Measurements from ENCODE around the gene TMEM108. TPM values are rescaled to one million over a fixed set of nuclear protein-coding genes. Genes with fewer than 3 reads are reported as not detected.

The TMEM108 gene
- polyA plus RNA-seq, 1 experiment, result 0.63 TPM

DNA sequence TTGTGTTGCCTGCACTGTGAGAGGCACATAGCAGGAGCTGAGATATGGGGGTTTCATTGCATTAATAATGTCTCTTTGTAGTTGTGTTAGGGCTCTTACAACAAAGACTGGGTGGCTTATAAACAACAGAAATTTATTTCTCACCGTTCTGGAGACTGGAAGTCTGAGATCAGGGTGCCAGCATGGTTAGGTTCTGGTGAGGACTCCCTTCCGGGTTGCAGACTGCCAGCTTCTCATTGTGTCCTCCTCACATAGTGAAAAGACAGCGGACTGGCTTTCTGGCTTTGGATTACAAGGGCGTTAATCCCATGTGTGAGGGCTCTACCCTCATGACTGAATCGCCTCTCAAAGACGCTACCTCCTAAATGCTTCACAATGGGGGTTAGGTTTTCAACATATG lies 20.6 kb downstream of the TMEM108 start:
- DNase-seq (ENCODE audit: low read depth, low spot score), result no peak
- ChIA-PET CTCF (interaction anchor here (1.3 kb wide), 1 partner anchor 18 kb away, joined by 6 read pairs; no protein-coding TSS in a partner anchor), POLR2A (no interaction called here)
- Histone ChIP-seq H3K9me3 (ENCODE audit: control insufficient read depth, insufficient read depth, low read length) (no peaks in the 10 kb centered on the region), H3K4me3 (ENCODE audit: low read depth, low read length) (no peak overlapping the region), H3K27ac (ENCODE audit: low read depth, low read length) (no peak overlapping the region), H3K27me3 (ENCODE audit: control insufficient read depth, insufficient read depth, low read length) (peaks cover 2% of the 10 kb centered on the region)
- TF ChIP-seq, protein P1, sequence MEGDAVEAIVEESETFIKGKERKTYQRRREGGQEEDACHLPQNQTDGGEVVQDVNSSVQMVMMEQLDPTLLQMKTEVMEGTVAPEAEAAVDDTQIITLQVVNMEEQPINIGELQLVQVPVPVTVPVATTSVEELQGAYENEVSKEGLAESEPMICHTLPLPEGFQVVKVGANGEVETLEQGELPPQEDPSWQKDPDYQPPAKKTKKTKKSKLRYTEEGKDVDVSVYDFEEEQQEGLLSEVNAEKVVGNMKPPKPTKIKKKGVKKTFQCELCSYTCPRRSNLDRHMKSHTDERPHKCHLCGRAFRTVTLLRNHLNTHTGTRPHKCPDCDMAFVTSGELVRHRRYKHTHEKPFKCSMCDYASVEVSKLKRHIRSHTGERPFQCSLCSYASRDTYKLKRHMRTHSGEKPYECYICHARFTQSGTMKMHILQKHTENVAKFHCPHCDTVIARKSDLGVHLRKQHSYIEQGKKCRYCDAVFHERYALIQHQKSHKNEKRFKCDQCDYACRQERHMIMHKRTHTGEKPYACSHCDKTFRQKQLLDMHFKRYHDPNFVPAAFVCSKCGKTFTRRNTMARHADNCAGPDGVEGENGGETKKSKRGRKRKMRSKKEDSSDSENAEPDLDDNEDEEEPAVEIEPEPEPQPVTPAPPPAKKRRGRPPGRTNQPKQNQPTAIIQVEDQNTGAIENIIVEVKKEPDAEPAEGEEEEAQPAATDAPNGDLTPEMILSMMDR (IDR thresholded peaks at IDR 0.05; ENCODE audit: low read depth, low read length), result no peak

DNA sequence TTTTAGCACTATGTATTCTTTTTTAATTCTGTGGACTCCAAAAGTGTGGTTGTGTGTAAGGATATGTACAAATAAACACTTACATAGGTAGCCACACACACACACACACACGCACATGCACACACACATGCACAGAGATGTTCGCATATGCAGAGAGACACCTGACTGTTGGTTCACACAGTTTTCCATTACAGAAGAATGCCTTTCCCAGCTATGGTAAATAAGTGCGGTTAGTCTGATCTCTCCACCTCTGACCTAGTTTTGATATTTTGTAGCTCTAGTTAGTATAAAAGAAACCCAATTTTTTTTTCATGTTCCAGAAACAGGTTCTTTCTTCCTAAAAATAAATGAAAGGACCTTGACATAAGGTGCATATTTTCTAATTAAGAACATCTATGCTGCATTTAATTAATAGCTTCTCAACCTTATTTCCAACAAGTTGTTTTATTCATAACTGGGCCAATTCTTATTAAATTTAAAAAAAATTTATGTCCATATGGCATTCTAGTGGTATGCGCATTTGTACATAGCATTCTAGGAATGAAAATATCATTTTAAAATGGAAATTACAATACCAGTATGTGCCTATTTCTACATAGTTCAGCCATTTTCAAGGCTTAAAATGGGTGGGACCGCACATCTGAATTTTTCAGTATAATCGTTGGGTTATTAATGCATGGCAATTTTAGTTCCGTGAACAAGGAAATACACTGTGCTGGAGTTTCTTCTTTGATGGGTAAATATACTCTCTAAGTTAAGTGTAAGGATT lies 27.2 kb downstream of the TMEM108 start:
- CTCF ChIA-PET, result interaction anchor here (1.1 kb wide), 1 partner anchor 23 kb away, joined by 3 read pairs; no protein-coding TSS in a partner anchor
- POLR2A ChIA-PET, result no interaction called here
- H3K4me3 ChIP-seq (ENCODE audit: low read depth, low read length), result no peak overlapping the region
- TF ChIP-seq, protein P1 (IDR thresholded peaks at IDR 0.05; ENCODE audit: low read depth, low read length), result no peak
- H3K27me3 ChIP-seq (ENCODE audit: control insufficient read depth, insufficient read depth, low read length), result no peaks in the 10 kb centered on the region
- DNase-seq (ENCODE audit: low read depth, low spot score), result no peak
- H3K27ac ChIP-seq (ENCODE audit: low read depth, low read length), result no peak overlapping the region
- no peaks in the 10 kb centered on the region for H3K9me3 ChIP-seq (ENCODE audit: control insufficient read depth, insufficient read depth, low read length)

DNA sequence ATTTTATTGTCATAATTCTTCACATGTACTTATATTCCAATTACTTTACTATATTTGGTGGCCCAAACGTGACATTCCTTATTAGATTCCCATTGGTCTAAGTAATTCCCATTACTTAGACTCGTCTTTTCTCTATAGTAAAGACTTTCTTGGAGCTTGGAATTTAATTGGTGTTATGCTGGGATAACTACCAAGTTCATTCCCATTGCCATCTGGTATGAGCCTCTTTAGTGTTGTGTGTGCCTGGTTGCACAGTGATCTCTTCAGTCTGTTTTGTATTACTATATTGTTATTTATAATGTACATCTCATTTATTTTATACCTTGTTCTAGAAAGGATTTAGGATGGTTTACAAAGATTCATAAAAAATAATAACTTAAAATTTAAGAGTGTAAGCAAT lies 27.8 kb downstream of the TMEM108 start:
- TF ChIP-seq, protein P1 (IDR thresholded peaks at IDR 0.05; ENCODE audit: low read depth, low read length), result no peak
- H3K9me3 ChIP-seq (ENCODE audit: control insufficient read depth, insufficient read depth, low read length), result no peaks in the 10 kb centered on the region
- no peak for DNase-seq (ENCODE audit: low read depth, low spot score)
- H3K4me3 ChIP-seq (ENCODE audit: low read depth, low read length), result no peak overlapping the region
- ChIA-PET CTCF (interaction anchor here (1.1 kb wide), 1 partner anchor 24 kb away, joined by 3 read pairs; no protein-coding TSS in a partner anchor), POLR2A (no interaction called here)
- H3K27me3 ChIP-seq (ENCODE audit: control insufficient read depth, insufficient read depth, low read length), result no peaks in the 10 kb centered on the region
- no peak overlapping the region for H3K27ac ChIP-seq (ENCODE audit: low read depth, low read length)

DNA sequence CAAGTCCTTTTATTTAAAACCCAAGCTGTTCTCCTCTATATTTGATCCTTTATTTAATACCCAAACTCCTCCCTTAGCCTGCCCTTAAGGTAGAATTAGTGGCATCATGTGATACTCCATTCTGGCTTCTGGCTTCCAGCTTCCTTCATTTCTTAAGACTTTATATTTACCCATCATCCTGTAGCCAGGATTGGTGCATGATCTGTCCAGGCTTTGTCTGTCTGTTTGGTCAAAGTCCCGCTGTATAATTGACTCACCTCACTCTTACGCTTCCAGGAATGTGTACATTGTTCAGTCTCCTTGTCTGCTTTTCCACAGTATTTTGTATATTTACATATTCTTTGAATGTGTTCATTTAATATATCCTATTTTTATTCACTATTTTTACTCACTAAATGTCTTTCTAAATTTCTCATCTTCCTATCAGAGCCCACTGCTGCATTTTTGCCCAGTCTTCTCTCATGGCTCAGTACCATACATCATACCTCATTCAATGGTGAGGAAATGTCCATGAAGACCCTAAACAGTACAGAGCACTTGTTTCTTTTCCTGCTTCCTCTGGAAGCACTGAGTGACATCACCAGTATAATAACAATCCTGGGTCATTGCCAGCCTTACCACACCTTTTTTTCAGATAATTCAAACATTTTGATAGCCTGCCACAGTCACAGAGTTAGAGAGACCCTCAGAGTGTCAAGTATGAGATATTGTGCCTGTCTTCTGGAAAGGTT lies 31.5 kb downstream of the TMEM108 start:
- Histone ChIP-seq H3K4me3 (ENCODE audit: low read depth, low read length) (no peak overlapping the region), H3K27me3 (ENCODE audit: control insufficient read depth, insufficient read depth, low read length) (no peaks in the 10 kb centered on the region)

More for the DNA sequence above, 31.5 kb downstream of the TMEM108 start:
- POLR2A ChIA-PET, result no interaction called here
- H3K9me3 ChIP-seq (ENCODE audit: control insufficient read depth, insufficient read depth, low read length), result no peaks in the 10 kb centered on the region
- CTCF ChIA-PET, result no interaction called here
- DNase-seq (ENCODE audit: low read depth, low spot score), result no peak
- no peak overlapping the region for H3K27ac ChIP-seq (ENCODE audit: low read depth, low read length)
- TF ChIP-seq, protein P1 (IDR thresholded peaks at IDR 0.05; ENCODE audit: low read depth, low read length), result no peak
